ENCODE measurements around the gene MYNN. TPM values are rescaled to one million over a fixed set of nuclear protein-coding genes. Genes with fewer than 3 reads are reported as not detected.
A peak's percentile ranks its signal among the peaks of the same experiment; 100 is the strongest.

The MYNN gene
- total and polyA plus RNA-seq, 2 donors (not counting 1 experiment from before 2014, with no cell fraction given) = 14.7 to 24.0 TPM

- intact Hi-C loops (cut with micrococcal nuclease) = loop anchor here (5.0 kb wide), 2 partner anchors 93 to 163 kb away; no protein-coding TSS in a partner anchor
- Mint-ChIP-seq H3K4me3 (peak within 1 kb of the TSS; percentile 96), H3K4me1 (peaks cover 35% of the 10 kb centered on the region), H3K27ac (peak within 1 kb of the TSS; percentile 93), H3K27me3 (no peaks in the 10 kb centered on the region), H3K9me3 (ENCODE audit: insufficient read depth) (peaks cover 6% of the 10 kb centered on the region)
- Histone ChIP-seq H2AFZ (ENCODE audit: insufficient read depth, low read depth, low read length, poor library complexity, severe bottlenecking) (peak within 1 kb of the TSS; percentile 98), H3K79me2 (ENCODE audit: control insufficient read depth, insufficient read depth, low read length) (peaks cover 13% of the 10 kb centered on the region), H3K9me3 (ENCODE audit: control extremely low read depth in 1 of 3, control insufficient read depth in 2 of 3, insufficient read depth in 1 of 3, low read length in 2 of 3) (peaks cover 0 to 20% (median 0%) of the 10 kb centered on the region in 3 donors), H3K36me3 (replicated peaks in 1 of 2; ENCODE audit: control extremely low read depth in 1 of 2, control insufficient read depth in 1 of 2, extremely low read depth in 1 of 2, insufficient read depth in 2 of 2, low read length in 1 of 2) (peaks cover 0 to 2% of the 10 kb centered on the region in 2 experiments), H3K27me3 (replicated peaks in 1 of 4; ENCODE audit: control extremely low read depth in 1 of 4, control insufficient read depth in 3 of 4, insufficient read depth in 4 of 4, low read length in 3 of 4) (no peaks in the 10 kb centered on the region), H3K9ac (ENCODE audit: low read length) (peak within 1 kb of the TSS; percentile 80), H3K4me1 (ENCODE audit: control insufficient read depth in 2 of 2, insufficient read depth in 2 of 2, low read length in 2 of 2) (peaks cover 13 to 15% of the 10 kb centered on the region in 2 donors), H3K4me3 (ENCODE audit: control extremely low read depth in 1 of 5, extremely low read depth in 1 of 5, insufficient read depth in 1 of 5, low read depth in 2 of 5, low read length in 4 of 5) (peak within 1 kb of the TSS; percentile 62 to 89 (median 67)), H3K4me2 (replicated peaks; ENCODE audit: low read depth, low read length, poor library complexity, severe bottlenecking) (peak within 1 kb of the TSS; percentile 96), H4K20me1 (ENCODE audit: control insufficient read depth, insufficient read depth, low read length, poor library complexity, severe bottlenecking) (no peaks in the 10 kb centered on the region), H3K27ac (ENCODE audit: low read length in 2 of 2) (peak within 1 kb of the TSS; percentile 47 to 76)
- DNase-seq = peak; percentile 82
- ATAC-seq (ENCODE audit: low read depth) = peak; percentile 6
- ChIA-PET POLR2A (interaction anchor here (0.5 to 1.5 kb wide), 5 partner anchors 43 to 1099 kb away, joined by 3 to 9 read pairs (median 3); partner anchors contain the start of gene SEC62), CTCF (interaction anchor here (0.6 to 1.8 kb wide), 5 partner anchors 42 to 1041 kb away, joined by 3 to 5 read pairs (median 3); partner anchors contain the start of genes LRRC34, LRRIQ4 and SEC62)
- under 1% methylated on average over 48 of the region's 51 CpGs for WGBS (ENCODE audit: insufficient coverage)
- TF ChIP-seq EZH2 (IDR thresholded peaks at IDR 0.05; ENCODE audit: borderline replicate concordance, insufficient read depth, low read depth, low read length, poor library complexity, severe bottlenecking) = no peak
- TF ChIP-seq CTCF (IDR thresholded peaks at IDR 0.05) = no peak
These were observed 3.7 kb upstream of the MYNN start, which contains the start of gene ACTRT3 for GRCh38 chr3:169769287-169770181. Gene ACTRT3 (minus strand): TSS chr3:169769561. CDS start chr3:169769520, 41 bp downstream.
